Ishikawa (cell line): ENCODE data around the gene URB1.

Source experiments
- CEBPB ChIP-seq: IDR thresholded peaks from 2 replicates; pipeline ENCODE4 v1.6.1; 2012
- CREB1 ChIP-seq: IDR thresholded peaks from 2 replicates; pipeline ENCODE4 v1.6.1; 2012; ENCODE audit warnings: low read depth
- EGR1 ChIP-seq: IDR thresholded peaks from 2 replicates; pipeline ENCODE4 v1.6.1; 2012
- EP300 ChIP-seq: IDR thresholded peaks from 2 replicates; pipeline ENCODE4 v1.6.1; 2012; ENCODE audit warnings: borderline replicate concordance
- FOXM1 ChIP-seq: IDR thresholded peaks from 2 replicates; pipeline ENCODE4 v1.6.1; 2012; ENCODE audit warnings: low read depth, borderline replicate concordance
- NFIC ChIP-seq: IDR thresholded peaks from 2 replicates; pipeline ENCODE4 v1.6.1; 2012
- RAD21 ChIP-seq: IDR thresholded peaks from 2 replicates; pipeline ENCODE4 v1.6.1; 2012; ENCODE audit warnings: low read depth
- REST ChIP-seq: IDR thresholded peaks from 2 replicates; pipeline ENCODE4 v1.6.1; 2012; ENCODE audit warnings: low read depth, mild to moderate bottlenecking
- TAF1 ChIP-seq: IDR thresholded peaks from 2 replicates; pipeline ENCODE4 v1.6.1; 2012; ENCODE audit warnings: low read depth, mild to moderate bottlenecking
- TCF12 ChIP-seq: IDR thresholded peaks from 2 replicates; pipeline ENCODE4 v1.6.1; 2012; ENCODE audit warnings: low read depth
- TEAD4 ChIP-seq: IDR thresholded peaks from 2 replicates; pipeline ENCODE4 v1.6.1; 2012
- USF1 ChIP-seq: IDR thresholded peaks from 2 replicates; pipeline ENCODE4 v1.6.1; 2012
- YY1 ChIP-seq: IDR thresholded peaks from 2 replicates; pipeline ENCODE4 v1.6.1; 2012; ENCODE audit warnings: low read depth
- TF ChIP-seq, protein P1 (sequence below): IDR thresholded peaks from 2 replicates; pipeline ENCODE4 v1.6.1; 2012

GRCh38 chr21:32349333-32349944, 43.4 kb downstream of the URB1 start:
- TF ChIP-seq EP300 (no peak), NFIC (no peak), REST (no peak), TAF1 (no peak), TEAD4 (no peak), YY1 (no peak), CREB1 (no peak), RAD21 (no peak), FOXM1 (no peak), USF1 (no peak), TCF12 (no peak), EGR1 (no peak), CEBPB (no peak)
- TF ChIP-seq, protein P1, sequence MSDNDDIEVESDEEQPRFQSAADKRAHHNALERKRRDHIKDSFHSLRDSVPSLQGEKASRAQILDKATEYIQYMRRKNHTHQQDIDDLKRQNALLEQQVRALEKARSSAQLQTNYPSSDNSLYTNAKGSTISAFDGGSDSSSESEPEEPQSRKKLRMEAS: no peak
